DMS53 treated with DMSO at 0.1 percent for 48 hours (cell line): ENCODE data around the gene PKD1L1.

Source experiments
- DNase-seq: peaks from one replicate; lab custom pipeline; 2025; ENCODE audit not compliant: unreplicated experiment; lab: John Stamatoyannopoulos, UW

Gene PKD1L1

GRCh38 chr7:47826754-47827153 is 121.5 kb downstream of the PKD1L1 start:
- DNase-seq = no peak

DNA sequence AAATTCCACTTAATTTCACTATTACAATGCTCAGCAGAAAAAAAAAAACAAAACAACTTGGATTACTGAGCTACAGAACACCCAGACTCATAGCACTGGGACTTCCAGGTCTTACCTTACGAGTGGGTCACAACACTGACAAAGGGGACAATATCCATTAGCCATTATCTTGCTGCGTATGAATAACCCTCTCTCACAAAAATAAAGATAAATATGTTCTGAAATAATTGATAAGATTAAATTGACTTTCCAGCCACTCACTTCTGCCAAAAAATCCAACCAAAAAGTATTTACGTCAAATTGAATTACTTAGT is 128.7 kb downstream of the PKD1L1 start:
- DNase-seq = no peak

DNA sequence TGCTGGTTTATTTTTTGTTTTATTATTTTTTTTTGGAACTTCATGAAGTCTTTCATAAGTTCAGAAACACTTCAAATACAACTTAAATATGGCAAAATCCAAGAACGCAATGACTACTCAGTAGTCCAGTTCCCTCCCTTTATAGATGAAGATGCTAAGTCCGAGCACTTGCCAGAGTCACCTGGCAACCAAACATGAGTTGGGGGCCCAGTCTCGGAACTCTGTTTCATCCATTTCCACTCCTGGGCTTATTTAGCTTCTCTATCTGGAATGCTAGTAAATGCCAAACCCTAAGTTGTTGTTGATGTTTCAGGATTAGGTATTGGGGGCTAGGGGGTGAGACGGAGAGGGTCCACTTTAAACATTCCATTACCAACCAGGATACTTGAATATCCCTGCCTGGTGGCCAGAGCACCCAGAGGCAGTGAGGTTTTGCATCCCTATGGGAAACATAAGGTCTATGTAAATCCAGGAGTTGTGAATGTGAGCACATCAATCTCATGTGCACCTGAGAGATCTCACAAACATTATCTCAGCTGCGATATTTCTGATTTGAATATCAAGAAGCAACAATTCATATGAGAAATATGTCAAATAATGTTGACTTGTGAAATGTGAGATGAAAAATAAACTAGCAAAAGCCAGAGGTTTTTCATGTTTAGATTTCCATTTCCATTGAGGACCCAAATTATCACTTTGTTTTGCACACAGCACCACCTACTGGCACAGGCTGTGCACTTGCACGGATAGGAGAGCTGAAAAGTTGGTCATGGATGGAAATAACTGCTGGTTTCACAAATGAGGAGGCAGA is 129.3 kb downstream of the PKD1L1 start:
- DNase-seq = peak; percentile 55

- DNase-seq = no peak
Observed at GRCh38 chr7:47817917-47818316, 130.3 kb downstream of the PKD1L1 start.

DNA sequence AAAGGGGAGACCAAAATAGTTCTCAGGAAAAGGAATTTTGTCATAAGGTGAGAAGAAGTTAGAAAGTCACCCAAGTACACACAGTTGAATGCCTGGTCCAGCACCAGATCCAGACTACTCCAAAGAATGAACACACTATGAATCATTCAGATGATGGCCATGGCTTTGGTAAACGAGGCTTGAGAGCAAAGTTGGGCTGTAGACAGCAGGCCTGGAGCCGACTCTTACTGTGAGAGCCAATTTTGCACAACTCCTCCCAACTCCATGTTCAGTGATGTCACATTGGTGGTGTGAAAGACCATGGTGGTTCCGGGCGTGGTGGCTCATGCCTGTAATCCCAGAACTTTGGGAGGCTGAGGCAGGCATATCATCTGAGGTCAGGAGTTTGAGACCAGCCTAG is 131.6 kb downstream of the PKD1L1 start:
- DNase-seq = no peak

GRCh38 chr7:47815867-47816266 is 132.4 kb downstream of the PKD1L1 start:
- no peak for DNase-seq

DNA sequence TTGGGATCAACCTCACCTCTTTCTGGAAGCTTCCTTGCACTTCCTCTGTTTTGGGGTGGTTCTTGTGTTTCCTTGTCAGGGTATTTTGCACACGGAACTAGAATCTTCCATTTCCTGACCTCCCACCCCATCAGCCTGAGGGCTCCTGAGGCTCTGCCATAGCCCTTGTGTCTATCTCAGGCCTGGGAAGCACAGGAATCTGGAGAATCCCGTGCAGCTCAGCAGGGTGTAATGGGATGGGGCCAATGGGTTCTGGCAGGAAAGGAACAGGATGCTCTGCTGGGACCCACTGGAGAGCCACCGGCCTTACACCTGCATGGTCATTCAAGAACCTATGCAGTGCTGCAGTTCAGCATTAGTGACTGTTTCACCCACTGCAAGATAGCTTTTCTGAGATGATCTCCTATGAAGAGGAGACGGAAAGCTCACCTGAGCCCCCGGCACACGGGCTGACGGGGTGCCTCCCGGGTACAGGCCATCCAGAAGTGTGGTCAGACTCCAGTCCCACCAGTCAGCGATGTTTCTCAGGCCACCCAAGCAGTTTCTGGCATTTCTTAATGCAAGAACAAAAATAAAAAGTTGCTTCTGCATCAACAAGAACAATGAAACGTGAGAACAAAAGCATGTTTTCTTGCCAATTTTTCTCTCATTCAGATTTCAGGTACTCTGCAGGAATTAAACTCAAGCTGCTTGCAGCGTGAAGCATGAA is 133.2 kb downstream of the PKD1L1 start:
- DNase-seq = no peak

DNA sequence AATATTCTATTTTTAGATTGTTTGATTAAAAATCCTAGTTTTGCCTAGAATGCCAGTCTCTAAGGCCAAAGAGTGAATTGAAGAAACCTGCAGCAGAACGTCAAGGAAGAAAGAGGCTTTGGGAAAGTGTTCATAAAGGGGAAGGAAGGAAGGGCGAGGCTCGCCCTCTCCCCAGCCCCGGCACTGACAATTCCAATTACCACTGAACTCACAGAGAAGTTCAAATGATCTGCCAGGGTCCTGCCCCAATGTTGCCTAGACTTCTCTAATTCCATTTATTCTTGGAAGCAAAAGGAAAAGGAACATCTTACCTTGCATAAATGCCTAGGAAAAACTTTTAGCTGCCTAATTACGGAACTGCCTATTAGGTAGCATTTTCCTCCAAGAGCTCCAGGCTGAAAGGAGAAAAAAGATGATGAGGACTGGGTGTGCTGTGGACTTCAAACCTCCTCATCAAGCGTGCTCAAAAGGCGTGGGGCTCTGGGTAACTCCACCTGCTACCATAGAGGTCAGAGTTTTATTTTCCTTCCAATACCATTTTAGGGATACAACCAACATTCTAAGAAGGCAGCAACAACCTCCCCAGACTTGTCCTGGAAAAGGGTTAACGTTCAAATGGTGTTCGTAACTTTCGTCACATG is 134.5 kb downstream of the PKD1L1 start:
- DNase-seq = no peak

- DNase-seq = no peak
Observed at GRCh38 chr7:47812429-47813136, 135.7 kb downstream of the PKD1L1 start.

GRCh38 chr7:47811632-47812380 is 136.5 kb downstream of the PKD1L1 start:
- DNase-seq = no peak

- DNase-seq = no peak
Observed at GRCh38 chr7:47809387-47809786, 138.9 kb downstream of the PKD1L1 start.

DNA sequence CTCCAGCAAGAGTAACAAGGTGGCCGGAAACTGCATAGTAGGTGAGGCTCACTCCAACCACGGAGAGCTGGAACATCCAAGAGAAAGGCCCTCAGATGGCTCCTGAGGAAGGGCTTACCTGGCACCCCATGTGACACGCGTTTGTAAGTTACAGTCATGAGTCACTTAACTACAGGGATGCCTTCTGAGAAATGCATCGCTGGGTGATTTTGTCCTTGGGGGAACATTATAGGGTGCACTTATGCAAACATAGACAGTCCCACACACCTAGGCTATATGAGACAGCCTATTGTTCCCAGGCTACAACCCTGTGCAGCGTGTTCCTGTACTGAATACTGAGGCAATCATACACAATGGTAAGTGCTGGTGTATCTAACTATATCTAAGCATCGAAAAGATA is 139.9 kb downstream of the PKD1L1 start:
- no peak for DNase-seq

- DNase-seq = no peak
Observed at GRCh38 chr7:47807756-47808155, 140.5 kb downstream of the PKD1L1 start.

DNA sequence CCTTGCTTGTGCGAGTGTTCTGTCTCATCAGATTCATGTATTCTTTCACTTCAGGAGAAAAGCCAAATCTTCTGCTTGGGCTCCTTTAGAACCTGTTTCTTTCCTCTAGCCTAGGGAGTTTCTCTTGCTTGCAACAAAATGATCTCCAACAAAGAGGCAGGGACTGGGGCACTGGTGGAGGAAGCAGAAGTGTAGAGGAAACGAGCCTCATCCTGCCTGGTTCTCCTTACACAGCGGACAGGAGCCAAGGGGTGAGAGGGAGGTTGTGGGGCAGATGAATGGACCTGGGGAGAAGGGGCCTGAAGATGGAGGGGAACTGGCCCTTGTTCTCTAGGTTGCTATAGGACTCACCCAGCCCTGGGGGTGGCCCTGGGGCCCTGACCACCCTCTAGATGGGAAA is 141.1 kb downstream of the PKD1L1 start:
- no peak for DNase-seq

GRCh38 chr7:47806701-47807103 is 141.6 kb downstream of the PKD1L1 start:
- DNase-seq = no peak

DNA sequence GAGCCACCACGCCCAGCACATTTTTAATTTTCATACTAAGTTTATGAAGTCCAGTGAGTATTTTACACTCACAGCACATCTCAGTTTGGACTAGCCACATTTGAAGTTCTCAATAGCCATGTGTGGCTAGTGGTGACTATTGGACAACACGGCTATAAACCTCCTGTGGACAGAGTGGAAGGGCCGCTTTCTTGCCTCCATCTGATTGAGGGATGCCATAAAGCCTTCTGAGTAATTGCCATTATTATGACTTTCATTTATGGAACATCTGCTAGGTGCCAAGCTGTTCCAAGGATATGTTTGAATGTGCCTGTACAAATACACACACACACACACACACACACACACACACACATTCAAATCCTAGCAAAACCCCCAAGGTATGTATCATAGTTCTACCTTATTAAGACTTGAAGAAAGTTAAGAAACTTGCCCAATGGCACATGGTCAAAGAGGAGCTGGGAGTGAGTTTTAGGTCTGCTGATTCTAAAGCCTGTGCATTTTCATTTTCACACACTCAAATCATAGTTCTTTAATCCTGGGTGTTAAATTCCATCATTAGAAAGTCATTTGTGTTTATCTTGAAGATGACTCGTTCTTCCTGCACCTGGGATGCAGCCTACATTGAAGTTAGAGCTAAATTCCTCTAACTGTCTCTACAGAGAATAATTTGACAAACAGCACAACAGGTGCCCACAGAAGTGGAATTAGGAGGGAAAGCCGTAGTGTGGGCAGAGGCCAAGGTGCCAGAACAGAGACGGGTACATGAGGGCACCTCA is 143.3 kb downstream of the PKD1L1 start:
- DNase-seq = no peak

DNA sequence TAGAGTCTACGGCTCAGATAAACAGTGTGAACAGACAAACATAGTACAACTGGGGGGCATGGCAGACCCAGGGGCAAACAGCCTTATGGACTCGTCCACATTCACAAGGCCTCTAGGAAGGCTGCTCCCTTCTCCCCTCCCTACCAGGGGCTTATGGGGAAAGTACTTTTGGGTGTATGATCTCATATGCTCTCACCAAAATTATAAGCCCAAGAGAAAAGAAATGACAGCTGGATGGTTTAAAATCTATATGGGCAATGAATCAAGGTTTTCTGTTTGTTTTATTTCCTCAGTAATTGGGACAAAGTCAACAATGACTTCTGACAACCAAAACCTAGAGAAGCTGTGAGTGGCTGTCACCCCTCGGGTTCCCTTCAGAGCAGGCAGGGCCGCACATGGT is 144.4 kb downstream of the PKD1L1 start:
- DNase-seq = no peak

GRCh38 chr7:47803025-47803424 is 145.2 kb downstream of the PKD1L1 start:
- DNase-seq = no peak

DNA sequence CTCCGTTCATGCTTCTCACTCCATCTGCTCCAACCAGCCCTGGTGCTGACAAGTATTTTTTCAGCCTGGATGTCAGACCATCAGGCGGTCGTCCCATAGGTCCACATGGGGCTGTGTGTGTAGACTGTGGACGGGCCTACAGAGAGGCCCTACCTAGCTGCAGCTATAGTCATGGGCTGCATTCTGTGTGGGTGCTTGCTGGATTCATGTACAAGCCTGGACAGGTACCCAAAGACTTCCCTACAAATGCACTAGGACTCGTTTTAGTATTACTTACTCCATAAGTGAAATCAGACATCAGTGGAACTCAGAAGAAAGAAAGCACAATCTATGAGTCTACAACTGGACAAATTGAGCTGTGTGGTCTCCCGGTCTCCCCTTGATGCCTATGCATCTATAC is 146.8 kb downstream of the PKD1L1 start:
- no peak for DNase-seq

DNA sequence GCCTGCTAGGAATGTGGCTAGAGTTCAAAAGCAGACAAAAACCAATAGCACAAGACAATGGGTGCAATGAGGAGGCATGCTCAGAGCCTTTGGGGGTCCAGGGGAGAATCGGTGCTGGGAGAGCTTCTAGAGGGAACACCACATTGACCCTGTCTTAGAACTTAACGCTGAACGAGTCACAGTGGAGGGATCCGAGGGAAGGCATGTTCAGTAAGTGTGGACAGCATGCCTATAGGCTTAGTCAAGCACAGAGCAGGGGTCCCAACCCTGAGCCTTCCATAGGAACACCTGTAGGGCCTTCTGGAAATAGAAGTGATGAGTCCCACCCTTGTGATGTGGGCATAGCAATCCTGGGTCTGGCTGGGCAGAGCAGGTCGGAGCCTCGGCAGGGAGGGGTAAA is 148.7 kb downstream of the PKD1L1 start:
- no peak for DNase-seq
